Neural progenitor cell (in vitro differentiated cells): ENCODE measurements around the gene ANXA1. TPM values are rescaled to one million over a fixed set of nuclear protein-coding genes. Genes with fewer than 3 reads are reported as not detected.

ENCODE experiments used
- DNase-seq: peaks from one replicate; pipeline ENCODE4 v3.0.0-alpha.2; 2016; ENCODE audit warnings: low spot score
- H2AFZ ChIP-seq: fragments of 200-600 bp; sonication (generic); replicated peaks from 2 replicates; pipeline ENCODE4 v1.6.1; 2016; ENCODE audit warnings: antibody characterized with exemption
- H3F3A ChIP-seq: fragments of 200-600 bp; sonication (generic); 2 replicates; pipeline ENCODE4 v1.6.1; 2016; ENCODE audit warnings: antibody characterized with exemption, low read depth
- H3K27ac ChIP-seq: fragments of 200-600 bp; sonication (generic); 2 replicates; pipeline ENCODE4 v1.5.1; 2016; ENCODE audit warnings: mild to moderate bottlenecking
- H3K27me3 ChIP-seq: fragments of 200-600 bp; sonication (generic); 2 replicates; pipeline ENCODE4 v1.6.1; 2016; ENCODE audit warnings: mild to moderate bottlenecking, moderate library complexity
- H3K36me3 ChIP-seq: fragments of 200-600 bp; sonication (generic); 2 replicates; pipeline ENCODE4 v1.5.1; 2016
- H3K4me1 ChIP-seq: fragments of 200-600 bp; sonication (generic); 2 replicates; pipeline ENCODE4 v1.6.1; 2016; ENCODE audit warnings: mixed run types
- H3K4me2 ChIP-seq: fragments of 200-600 bp; sonication (generic); 2 replicates; pipeline ENCODE4 v1.6.1; 2016
- H3K4me3 ChIP-seq: fragments of 200-600 bp; sonication (generic); 2 replicates; pipeline ENCODE4 v1.5.1; 2016
- H3K79me2 ChIP-seq: fragments of 200-600 bp; sonication (generic); 2 replicates; pipeline ENCODE4 v1.6.1; 2016; ENCODE audit warnings: low read depth
- H3K9ac ChIP-seq: fragments of 200-600 bp; sonication (generic); 2 replicates; pipeline ENCODE4 v1.6.1; 2016
- H3K9me3 ChIP-seq: fragments of 200-600 bp; sonication (generic); 2 replicates; pipeline ENCODE4 v1.5.1; 2016; ENCODE audit warnings: low read depth
- H4K20me1 ChIP-seq: fragments of 200-600 bp; sonication (generic); 2 replicates; pipeline ENCODE4 v1.6.1; 2016; ENCODE audit warnings: low read depth
- H3K27ac Mint-ChIP-seq: 3 replicates; pipeline ENCODE4 v1.8.0; 2021; ENCODE audit warnings: mixed read lengths
- H3K27me3 Mint-ChIP-seq: 2 replicates; pipeline ENCODE4 v1.8.0; 2022; ENCODE audit warnings: low read depth, mild to moderate bottlenecking, inconsistent platforms, moderate library complexity, mixed read lengths; ENCODE audit not compliant: insufficient read depth
- H3K36me3 Mint-ChIP-seq: 3 replicates; pipeline ENCODE4 v1.8.0; 2021; ENCODE audit warnings: mixed read lengths
- H3K4me1 Mint-ChIP-seq: 3 replicates; pipeline ENCODE4 v1.8.0; 2021; ENCODE audit warnings: mixed read lengths
- H3K4me3 Mint-ChIP-seq: 3 replicates; pipeline ENCODE4 v1.8.0; 2021; ENCODE audit warnings: mild to moderate bottlenecking, moderate library complexity, mixed read lengths
- H3K9me3 Mint-ChIP-seq: 3 replicates; pipeline ENCODE4 v1.8.0; 2020; ENCODE audit warnings: mixed read lengths
- CTCF ChIP-seq: fragments of 200-600 bp; sonication (generic); IDR thresholded peaks from 2 replicates; pipeline ENCODE4 v1.5.1; 2017; ENCODE audit warnings: antibody characterized with exemption, mild to moderate bottlenecking
- EZH2 ChIP-seq: fragments of 200-600 bp; sonication (generic); IDR thresholded peaks from 2 replicates; pipeline ENCODE4 v1.6.1; 2017; ENCODE audit warnings: antibody characterized with exemption, mild to moderate bottlenecking, moderate library complexity
- EZH2phosphoT487 ChIP-seq: fragments of 200-600 bp; sonication (generic); IDR thresholded peaks from 2 replicates; pipeline ENCODE4 v1.6.1; 2017; ENCODE audit warnings: antibody characterized with exemption
- total RNA-seq: library from RNA; depleted of rRNA; stranded (reverse); fragments of >200 nt; gene quantifications from 2 replicates; pipeline ENCODE4 v1.2.3, GENCODE V29; 2015; ENCODE audit warnings: low replicate concordance

The ANXA1 gene
- total RNA-seq, 1 donor from 2014 or later = 0.47 TPM

GRCh38 chr9:73179589-73179988 lies 27.9 kb downstream of the ANXA1 start:
- Histone ChIP-seq H3F3A (no peaks in the 10 kb centered on the region), H3K4me1 (peaks cover 14% of the 10 kb centered on the region), H3K27me3 (no peaks in the 10 kb centered on the region), H3K4me2 (peak overlapping the region; percentile 66), H3K9me3 (no peaks in the 10 kb centered on the region), H3K9ac (no peak overlapping the region), H3K4me3 (no peak overlapping the region), H3K27ac (no peak overlapping the region), H2AFZ (no peak overlapping the region), H3K36me3 (no peaks in the 10 kb centered on the region), H3K79me2 (no peaks in the 10 kb centered on the region), H4K20me1 (no peaks in the 10 kb centered on the region)
- Mint-ChIP-seq H3K36me3 (no peaks in the 10 kb centered on the region), H3K4me3 (no peak overlapping the region), H3K4me1 (peaks cover 13% of the 10 kb centered on the region), H3K9me3 (peaks cover 2% of the 10 kb centered on the region), H3K27me3 (no peaks in the 10 kb centered on the region), H3K27ac (peak overlapping the region; percentile 74)
- peak; percentile 73 for DNase-seq
- TF ChIP-seq CTCF (no peak), EZH2phosphoT487 (no peak), EZH2 (no peak)

- no peak overlapping the region for H3K4me3 Mint-ChIP-seq
- Histone ChIP-seq H4K20me1 (no peaks in the 10 kb centered on the region), H3K79me2 (no peaks in the 10 kb centered on the region), H3K27ac (no peak overlapping the region), H3K9me3 (no peaks in the 10 kb centered on the region), H3F3A (no peaks in the 10 kb centered on the region), H3K9ac (no peak overlapping the region), H2AFZ (no peak overlapping the region), H3K27me3 (no peaks in the 10 kb centered on the region), H3K4me3 (no peak overlapping the region), H3K4me2 (no peak overlapping the region), H3K36me3 (no peaks in the 10 kb centered on the region), H3K4me1 (peaks cover 14% of the 10 kb centered on the region)
- DNase-seq = no peak
- peaks cover 5% of the 10 kb centered on the region for H3K9me3 Mint-ChIP-seq
- no peak overlapping the region for H3K27ac Mint-ChIP-seq
- no peaks in the 10 kb centered on the region for H3K27me3 Mint-ChIP-seq
- H3K4me1 Mint-ChIP-seq = peaks cover 13% of the 10 kb centered on the region
- TF ChIP-seq CTCF (no peak), EZH2 (no peak), EZH2phosphoT487 (no peak)
- no peaks in the 10 kb centered on the region for H3K36me3 Mint-ChIP-seq
Observed at GRCh38 chr9:73180403-73180802, 28.7 kb downstream of the ANXA1 start.

GRCh38 chr9:73182928-73183327 lies 31.3 kb downstream of the ANXA1 start:
- no peaks in the 10 kb centered on the region for H3K36me3 Mint-ChIP-seq
- no peak overlapping the region for H3K4me3 Mint-ChIP-seq
- Histone ChIP-seq H3K4me2 (no peak overlapping the region), H3K4me3 (no peak overlapping the region), H3K27me3 (no peaks in the 10 kb centered on the region), H3K79me2 (no peaks in the 10 kb centered on the region), H3K36me3 (no peaks in the 10 kb centered on the region), H3K9me3 (no peaks in the 10 kb centered on the region), H2AFZ (no peak overlapping the region), H3K27ac (no peak overlapping the region), H4K20me1 (no peaks in the 10 kb centered on the region), H3K9ac (no peak overlapping the region), H3F3A (no peaks in the 10 kb centered on the region), H3K4me1 (peaks cover 14% of the 10 kb centered on the region)
- peaks cover 13% of the 10 kb centered on the region for H3K4me1 Mint-ChIP-seq
- H3K9me3 Mint-ChIP-seq = peaks cover 15% of the 10 kb centered on the region
- no peak overlapping the region for H3K27ac Mint-ChIP-seq
- no peaks in the 10 kb centered on the region for H3K27me3 Mint-ChIP-seq
- DNase-seq = no peak
- TF ChIP-seq EZH2 (no peak), EZH2phosphoT487 (no peak), CTCF (no peak)
